ENCODE data around the gene ROS1. TPM values are rescaled to one million over a fixed set of nuclear protein-coding genes. Genes with fewer than 3 reads are reported as not detected.

The ROS1 gene
- total and polyA plus RNA-seq, 11 donors, result 0.01 to 0.07 (median 0.05) TPM; not detected in 7

GRCh38 chr6:117395164-117395563 lies 30.6 kb downstream of the ROS1 start:
- peak; percentile 56 to 79 (median 70) for ATAC-seq
- Histone ChIP-seq H3K27ac (peak overlapping the region in 4 of 12 donors; percentile 18 to 52 (median 26)), H3K4me1 (peaks cover 0 to 7% (median 0%) of the 10 kb centered on the region in 12 donors), H3K27me3 (no peaks in the 10 kb centered on the region), H3K4me3 (no peak overlapping the region), H3K9me3 (no peaks in the 10 kb centered on the region), H3K36me3 (no peaks in the 10 kb centered on the region)
- WGBS, 4 donors, result 8 to 22% (median 16%) methylated on average over 1 of the region's 1 CpG
- TF ChIP-seq, protein P1, sequence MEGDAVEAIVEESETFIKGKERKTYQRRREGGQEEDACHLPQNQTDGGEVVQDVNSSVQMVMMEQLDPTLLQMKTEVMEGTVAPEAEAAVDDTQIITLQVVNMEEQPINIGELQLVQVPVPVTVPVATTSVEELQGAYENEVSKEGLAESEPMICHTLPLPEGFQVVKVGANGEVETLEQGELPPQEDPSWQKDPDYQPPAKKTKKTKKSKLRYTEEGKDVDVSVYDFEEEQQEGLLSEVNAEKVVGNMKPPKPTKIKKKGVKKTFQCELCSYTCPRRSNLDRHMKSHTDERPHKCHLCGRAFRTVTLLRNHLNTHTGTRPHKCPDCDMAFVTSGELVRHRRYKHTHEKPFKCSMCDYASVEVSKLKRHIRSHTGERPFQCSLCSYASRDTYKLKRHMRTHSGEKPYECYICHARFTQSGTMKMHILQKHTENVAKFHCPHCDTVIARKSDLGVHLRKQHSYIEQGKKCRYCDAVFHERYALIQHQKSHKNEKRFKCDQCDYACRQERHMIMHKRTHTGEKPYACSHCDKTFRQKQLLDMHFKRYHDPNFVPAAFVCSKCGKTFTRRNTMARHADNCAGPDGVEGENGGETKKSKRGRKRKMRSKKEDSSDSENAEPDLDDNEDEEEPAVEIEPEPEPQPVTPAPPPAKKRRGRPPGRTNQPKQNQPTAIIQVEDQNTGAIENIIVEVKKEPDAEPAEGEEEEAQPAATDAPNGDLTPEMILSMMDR (IDR thresholded peaks at IDR 0.05), result no peak
- no peak for TF ChIP-seq POLR2A (IDR thresholded peaks at IDR 0.05)
- intact Hi-C loops (cut with DNase I), result no loop called here
- no peak for DNase-seq

GRCh38 chr6:117393045-117393444 lies 32.7 kb downstream of the ROS1 start:
- no peak overlapping the region for H3K4me3 ChIP-seq
- WGBS, 4 donors, result 81 to 86% (median 84%) methylated on average over 2 of the region's 2 CpGs
- intact Hi-C loops (cut with DNase I), result no loop called here
- DNase-seq (no peak), ATAC-seq (no peak)
- peaks cover 0 to 7% (median 0%) of the 10 kb centered on the region in 12 donors for H3K4me1 ChIP-seq
- H3K36me3 ChIP-seq, result no peaks in the 10 kb centered on the region
- no peaks in the 10 kb centered on the region for H3K9me3 ChIP-seq
- no peaks in the 10 kb centered on the region for H3K27me3 ChIP-seq
- H3K27ac ChIP-seq, result no peak overlapping the region
- TF ChIP-seq POLR2A (IDR thresholded peaks at IDR 0.05), result no peak
- TF ChIP-seq, protein P1 (IDR thresholded peaks at IDR 0.05), result no peak

DNA sequence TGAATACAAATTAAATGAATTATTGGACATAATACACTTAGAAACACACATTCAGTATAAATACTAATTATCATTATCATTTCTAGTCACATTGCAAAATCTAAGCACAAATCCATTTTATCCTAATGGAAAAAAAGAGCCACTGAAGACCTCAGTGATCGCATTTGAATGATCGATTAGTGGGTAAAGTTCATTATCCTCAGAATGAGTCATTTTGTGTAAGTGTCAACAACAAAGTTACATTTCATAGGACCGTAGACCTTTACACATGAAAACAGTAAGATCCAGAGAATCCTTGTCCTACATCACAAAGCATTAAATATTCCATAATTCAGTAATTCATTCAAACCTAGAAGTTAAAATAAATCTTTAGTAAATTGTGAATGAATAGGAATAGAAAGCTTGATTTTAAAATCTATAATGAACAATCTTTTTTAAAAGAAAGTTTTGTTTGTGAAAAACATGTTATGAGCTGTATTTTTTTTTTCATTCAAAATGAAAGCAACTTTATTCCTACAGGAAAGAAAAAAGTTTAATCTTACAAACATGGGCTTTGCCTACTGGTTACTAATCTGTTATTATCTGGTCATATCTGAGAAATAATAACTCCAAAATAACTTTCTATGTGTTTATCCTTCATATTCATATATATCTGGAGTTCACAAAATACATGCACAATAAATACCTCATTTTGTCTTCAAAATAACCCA lies 33.7 kb downstream of the ROS1 start:
- TF ChIP-seq POLR2A (IDR thresholded peaks at IDR 0.05), result no peak
- Histone ChIP-seq H3K9me3 (no peaks in the 10 kb centered on the region), H3K4me1 (peaks cover 0 to 7% (median 0%) of the 10 kb centered on the region in 12 donors), H3K36me3 (no peaks in the 10 kb centered on the region), H3K4me3 (no peak overlapping the region), H3K27ac (no peak overlapping the region), H3K27me3 (no peaks in the 10 kb centered on the region)
- DNase-seq (no peak), ATAC-seq (no peak)
- 55 to 94% (median 89%) methylated on average over 3 of the region's 3 CpGs for WGBS, 4 donors
- intact Hi-C loops (cut with DNase I), result no loop called here

GRCh38 chr6:117389227-117390057 lies 36.3 kb downstream of the ROS1 start:
- TF ChIP-seq, protein P1 (IDR thresholded peaks at IDR 0.05), result no peak
- no peak for TF ChIP-seq POLR2A (IDR thresholded peaks at IDR 0.05)
- no peaks in the 10 kb centered on the region for H3K4me1 ChIP-seq
- peaks cover 0 to 1% (median 0%) of the 10 kb centered on the region in 12 donors for H3K9me3 ChIP-seq
- DNase-seq, result no peak
- H3K27ac ChIP-seq, result no peak overlapping the region
- ATAC-seq, result no peak
- no peaks in the 10 kb centered on the region for H3K27me3 ChIP-seq
- no peak overlapping the region for H3K4me3 ChIP-seq
- intact Hi-C loops (cut with DNase I), result no loop called here
- no peaks in the 10 kb centered on the region for H3K36me3 ChIP-seq
- WGBS, 4 donors, result 83 to 89% (median 87%) methylated on average over 11 of the region's 11 CpGs
